ENCODE measurements around the gene NDUFB11.

The NDUFB11 gene

GRCh38 chrX:47144626-47145394 is at the start of gene NDUFB11, which contains the start of gene RBM10:
Gene NDUFB11 (minus strand): TSS chrX:47144702. CDS start chrX:47144679, 23 bp downstream.
Gene RBM10 (plus strand): TSS chrX:47145221. CDS start chrX:47147482, 2,261 bp downstream.
- DNase-seq = peak; percentile 72

DNA sequence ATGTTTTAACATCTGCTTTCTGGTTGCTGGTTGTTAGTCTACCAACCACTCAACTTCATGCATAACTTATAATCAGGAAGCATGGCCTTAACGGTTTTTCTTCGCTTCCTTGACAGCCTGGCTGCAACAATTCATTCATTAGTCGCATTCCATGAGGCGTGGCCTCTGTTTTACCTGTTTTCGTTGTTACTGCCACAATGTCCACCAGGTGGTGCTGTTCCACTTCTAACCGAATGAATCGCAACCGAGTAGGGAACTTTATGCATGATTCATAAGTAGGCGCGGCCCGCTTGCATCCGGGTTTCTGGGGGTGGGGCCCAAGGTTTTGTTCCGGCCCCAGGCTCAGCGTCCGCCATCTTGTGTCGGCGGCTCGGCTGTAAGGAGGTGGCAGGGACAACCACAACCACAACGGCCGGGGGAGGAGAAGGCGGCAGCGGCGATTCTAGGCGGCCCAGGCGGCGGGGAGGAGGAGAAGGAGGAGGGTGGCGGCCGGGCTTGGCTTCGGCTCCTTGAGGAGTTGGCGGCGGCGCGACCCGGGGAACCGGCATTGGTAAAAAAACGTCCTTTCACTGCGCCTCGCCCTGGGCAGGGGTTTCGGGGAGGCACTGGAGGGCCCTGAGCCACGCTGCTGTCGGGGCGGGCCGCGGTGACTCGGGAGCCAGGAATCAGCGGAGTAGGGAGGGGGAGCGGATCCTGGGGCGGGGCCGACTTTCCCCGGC is 49.1 kb upstream of the NDUFB11 start, which contains the start of gene UBA1:
TSS of gene UBA1 (plus strand) at position 355 of the 719 bp plus-strand sequence. CDS start 4,974 bp downstream, outside the sequence.
- peak; percentile 92 for DNase-seq

GRCh38 chrX:47191806-47192401 is 47.4 kb upstream of the NDUFB11 start:
- DNase-seq = no peak

DNA sequence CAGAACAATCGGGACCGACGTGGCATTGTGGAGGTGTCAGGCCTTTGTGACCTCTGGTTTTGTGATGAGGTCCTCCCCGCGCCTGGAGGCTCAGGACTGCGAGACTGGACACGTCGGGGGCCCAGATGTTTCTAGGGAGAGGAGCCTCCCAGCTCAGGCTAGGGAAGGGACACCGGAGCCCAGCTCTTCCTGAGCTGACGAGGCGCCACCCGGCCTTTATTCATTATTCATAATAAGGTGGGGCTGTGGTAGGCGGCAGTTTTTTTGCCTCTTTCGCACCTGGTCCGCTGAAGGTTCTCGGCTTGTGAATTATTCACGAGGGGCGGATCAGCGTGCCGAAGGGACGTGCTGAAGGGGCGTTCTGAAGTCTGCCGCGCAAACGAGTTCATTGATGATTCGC is 46.8 kb upstream of the NDUFB11 start:
- DNase-seq = no peak

DNA sequence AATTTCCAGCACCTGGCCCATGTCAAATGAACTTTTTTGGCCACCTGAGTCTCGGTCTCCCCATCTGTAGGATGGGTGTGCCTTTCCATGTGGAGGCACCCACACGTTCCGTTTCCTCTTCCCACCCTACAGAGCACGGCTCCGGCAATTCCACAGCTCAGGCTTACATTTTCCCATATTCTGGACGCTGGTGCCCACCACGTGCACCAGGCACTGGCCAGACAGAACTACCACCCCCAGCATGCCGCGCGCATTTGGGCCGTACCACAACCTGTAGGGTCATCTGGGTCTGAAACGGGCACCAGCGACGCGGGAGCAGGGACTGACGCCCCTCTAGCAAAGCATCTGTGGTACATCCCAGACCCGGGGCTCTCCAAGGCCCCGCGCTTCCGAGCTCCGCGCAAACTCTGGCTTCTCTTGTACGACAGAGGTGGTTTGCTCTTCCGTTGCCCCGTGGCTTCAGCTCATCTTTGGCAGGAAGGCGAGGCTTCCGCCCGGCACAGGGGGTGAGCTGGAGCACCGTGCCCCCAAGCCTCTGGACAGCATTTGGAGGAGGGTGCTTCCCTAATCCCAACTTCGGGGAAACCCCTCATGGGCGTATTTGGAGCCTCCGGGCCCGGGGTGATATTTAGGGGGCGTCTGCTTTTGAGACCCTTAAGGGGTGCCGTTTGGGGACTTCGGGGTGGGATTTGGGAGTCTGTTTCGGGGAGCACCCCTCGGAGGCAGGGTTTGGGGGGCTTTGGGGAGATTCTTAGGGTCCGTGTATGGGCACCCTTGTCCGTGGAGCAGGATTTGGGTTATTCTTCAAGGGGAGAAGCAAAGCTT is 46.2 kb upstream of the NDUFB11 start:
- peak; percentile 56 for DNase-seq

DNA sequence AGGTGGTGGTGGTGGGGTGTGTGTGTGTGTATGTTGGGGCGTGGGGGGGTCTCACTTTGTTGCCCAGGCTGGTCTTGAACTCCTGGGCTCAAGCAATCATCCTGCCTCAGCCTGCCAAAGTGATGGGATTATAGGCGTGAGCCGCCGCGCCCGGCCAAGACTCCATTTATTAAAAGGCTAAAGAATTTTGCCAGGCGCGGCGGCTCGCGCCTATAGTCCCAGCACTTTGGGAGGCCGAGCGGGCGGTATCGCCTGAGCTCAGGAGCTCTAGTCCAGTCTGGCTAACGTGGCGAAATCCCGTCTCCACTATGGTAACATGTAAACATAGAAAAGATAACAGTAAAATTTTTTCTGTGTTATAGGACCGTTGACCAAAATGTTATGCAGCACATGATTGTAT is 45.4 kb upstream of the NDUFB11 start:
- DNase-seq = no peak

- no peak for DNase-seq
Observed at GRCh38 chrX:47187106-47187677, 42.7 kb upstream of the NDUFB11 start.

DNA sequence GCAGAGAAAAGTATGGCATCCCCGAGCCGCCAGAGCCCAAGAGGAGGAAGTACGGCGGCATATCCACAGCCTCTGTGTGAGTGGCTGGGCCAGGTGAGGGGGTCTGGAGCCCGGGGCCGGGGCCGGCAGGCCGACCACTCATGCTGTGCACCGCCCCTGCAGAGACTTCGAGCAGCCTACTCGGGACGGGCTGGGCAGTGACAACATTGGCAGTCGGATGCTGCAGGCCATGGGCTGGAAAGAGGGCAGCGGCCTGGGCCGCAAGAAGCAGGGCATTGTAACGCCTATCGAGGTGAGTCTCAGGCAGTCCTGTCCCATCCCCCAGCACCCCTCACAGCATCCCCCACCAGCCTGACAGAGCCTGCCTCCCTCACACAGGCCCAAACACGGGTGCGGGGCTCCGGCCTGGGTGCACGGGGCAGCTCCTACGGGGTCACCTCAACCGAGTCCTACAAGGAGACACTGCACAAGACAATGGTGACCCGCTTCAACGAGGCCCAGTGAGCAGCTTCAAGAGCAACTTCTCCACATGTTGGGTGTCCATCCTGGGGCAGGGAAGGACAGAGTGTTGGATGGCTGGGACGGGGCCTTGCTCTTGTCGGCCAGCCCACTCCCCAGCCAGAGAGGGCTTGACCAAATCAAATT is 41.7 kb upstream of the NDUFB11 start:
- DNase-seq = no peak

- DNase-seq = no peak
Observed at GRCh38 chrX:47185241-47185640, 40.7 kb upstream of the NDUFB11 start.

DNA sequence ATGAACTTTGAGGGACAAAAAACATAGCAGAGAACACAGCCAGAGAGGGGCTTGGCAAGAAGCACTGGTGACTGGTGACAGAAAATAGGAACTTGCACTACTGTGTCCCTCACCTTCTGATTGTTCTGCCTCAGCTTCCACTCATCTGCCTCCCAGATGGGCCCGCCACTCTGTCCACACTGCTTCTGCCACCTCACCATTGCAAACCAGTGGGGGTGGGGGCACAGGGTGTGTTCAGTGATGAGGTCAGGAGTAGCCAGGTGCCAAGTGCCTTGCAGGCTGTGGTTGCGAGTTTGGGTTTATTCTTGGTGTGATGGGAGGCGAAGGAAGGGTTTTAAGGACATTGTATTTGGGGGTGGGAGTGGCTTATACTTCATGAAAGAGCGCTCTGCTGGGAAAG is 40.0 kb upstream of the NDUFB11 start:
- DNase-seq = no peak

DNA sequence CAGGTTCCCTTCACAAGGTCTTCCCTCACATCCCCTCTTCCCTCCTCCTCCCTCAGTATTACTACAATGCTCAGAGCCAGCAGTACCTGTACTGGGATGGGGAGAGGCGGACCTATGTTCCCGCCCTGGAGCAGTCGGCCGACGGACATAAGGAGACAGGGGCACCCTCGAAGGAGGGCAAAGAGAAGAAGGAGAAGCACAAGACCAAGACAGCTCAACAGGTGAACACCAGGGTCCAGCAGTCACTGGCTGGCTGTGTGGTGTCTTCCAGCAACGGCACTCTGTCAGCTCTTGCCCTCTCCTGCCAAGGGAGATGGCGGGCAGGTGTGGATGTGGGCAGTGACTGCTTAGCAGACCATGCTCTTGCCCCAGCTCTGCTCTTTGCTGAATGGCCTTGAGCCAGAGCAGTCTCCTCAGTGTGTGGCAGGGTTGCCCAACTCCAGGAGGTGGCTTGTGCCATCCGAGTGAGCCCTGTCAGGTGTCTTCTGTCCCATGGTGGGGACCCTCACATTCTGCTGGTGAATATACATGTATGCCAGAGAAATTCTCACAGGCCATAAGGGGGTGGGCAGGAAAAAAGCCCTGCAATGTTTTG is 37.7 kb upstream of the NDUFB11 start:
- no peak for DNase-seq

DNA sequence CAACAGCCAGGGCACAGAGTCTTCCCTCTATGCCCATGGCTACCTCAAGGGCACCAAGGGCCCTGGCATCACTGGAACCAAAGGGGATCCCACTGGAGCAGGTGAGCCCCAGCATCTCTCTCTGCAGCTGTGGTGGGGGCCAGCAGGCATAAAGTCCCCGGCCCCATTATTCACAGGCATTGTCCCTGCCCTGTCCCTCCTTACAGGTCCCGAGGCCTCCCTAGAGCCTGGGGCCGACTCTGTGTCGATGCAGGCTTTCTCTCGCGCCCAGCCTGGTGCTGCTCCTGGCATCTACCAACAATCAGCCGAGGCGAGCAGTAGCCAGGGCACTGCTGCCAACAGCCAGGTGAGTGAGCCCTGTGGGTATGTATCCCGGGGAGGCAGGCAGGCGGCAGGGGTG is 36.8 kb upstream of the NDUFB11 start:
- DNase-seq = no peak

- no peak for DNase-seq
Observed at GRCh38 chrX:47180346-47180745, 35.8 kb upstream of the NDUFB11 start.

- DNase-seq = no peak
Observed at GRCh38 chrX:47179928-47180255, 35.4 kb upstream of the NDUFB11 start.

DNA sequence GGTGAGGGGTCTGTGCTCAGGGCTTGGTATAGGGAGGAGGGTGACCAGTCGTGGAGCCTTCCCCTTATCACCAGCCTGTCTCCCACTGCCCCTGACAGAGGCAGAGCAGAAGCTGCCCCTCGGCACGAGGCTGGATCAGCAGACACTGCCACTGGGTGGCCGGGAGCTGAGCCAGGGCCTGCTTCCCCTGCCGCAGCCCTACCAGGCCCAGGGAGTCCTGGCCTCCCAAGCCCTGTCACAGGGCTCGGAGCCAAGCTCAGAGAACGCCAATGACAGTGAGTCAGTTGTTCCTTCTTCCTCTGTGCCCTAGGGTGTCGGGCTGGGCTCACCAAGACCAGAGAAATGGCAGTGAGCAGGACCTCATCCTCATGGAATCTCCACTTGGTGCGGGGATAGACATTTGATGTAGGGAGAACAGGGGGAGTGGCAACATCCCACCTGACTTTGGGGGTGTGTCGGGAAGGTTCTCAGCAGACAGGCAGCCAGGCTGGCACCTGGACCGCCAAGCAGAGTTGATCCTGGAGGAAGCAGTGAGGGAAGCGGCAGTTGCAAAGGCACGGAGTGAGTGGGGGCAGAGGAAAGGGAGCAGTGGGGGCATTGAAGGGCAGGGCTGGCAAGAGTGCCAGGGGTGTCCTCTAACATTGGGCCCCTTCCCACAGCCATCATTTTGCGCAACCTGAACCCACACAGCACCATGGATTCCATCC is 34.9 kb upstream of the NDUFB11 start:
- no peak for DNase-seq

GRCh38 chrX:47178337-47178736 is 33.8 kb upstream of the NDUFB11 start:
- no peak for DNase-seq

- DNase-seq = no peak
Observed at GRCh38 chrX:47177079-47177478, 32.6 kb upstream of the NDUFB11 start.

- no peak for DNase-seq
Observed at GRCh38 chrX:47176101-47176740, 31.7 kb upstream of the NDUFB11 start.

DNA sequence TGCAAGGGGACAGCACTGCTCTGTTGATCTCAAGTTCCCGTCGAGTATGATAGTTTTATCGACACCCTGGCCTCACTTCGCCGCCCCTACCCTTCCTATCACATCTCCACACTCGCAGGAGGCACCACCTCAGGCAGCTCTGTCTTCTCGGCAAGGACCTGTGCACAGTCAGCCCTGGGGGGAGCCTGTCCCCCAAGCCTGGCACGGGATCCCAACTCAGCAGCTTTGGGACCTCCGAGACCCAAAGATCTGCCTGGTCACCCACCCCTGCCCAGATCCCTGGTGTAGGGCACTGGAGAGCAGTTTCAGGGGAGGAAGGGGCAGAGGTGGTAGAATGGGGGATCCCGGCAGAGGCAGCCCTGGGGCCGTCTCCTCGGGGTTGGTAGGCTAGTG is 31.1 kb upstream of the NDUFB11 start:
- no peak for DNase-seq

DNA sequence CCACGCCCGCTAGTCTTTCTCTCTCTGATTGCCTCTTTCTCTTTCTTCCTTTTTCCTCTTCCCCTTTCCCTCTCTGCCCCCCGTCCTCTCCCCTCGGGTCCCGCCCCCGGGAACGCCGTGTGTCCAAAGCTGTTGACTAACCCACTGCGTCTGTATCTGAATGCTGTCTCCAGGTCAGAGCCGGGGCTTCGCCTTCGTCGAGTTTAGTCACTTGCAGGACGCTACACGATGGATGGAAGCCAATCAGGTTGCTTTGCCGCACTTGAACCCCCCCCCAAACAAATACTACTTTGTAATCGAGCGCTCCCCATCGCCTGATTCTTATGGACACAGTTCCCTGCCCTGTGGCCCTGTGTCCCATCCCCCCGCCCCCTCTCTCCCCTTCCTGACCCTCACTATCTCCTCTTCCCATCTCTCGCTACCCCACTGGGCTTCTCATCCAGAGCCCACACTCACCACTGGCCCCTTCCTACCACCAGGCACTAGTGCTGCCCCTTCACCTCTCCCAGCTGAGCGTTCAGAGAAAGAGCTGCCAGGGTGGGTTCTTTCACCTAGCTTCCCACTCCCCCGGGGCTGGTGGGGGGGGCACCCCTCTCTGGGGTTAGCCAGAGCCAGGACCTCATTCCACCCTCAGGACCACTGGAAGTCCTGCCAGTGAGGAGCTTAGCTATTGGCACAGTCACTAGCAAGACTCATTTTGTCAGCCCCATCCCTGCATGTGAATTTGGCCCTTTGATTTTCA is 30.5 kb upstream of the NDUFB11 start:
- DNase-seq = no peak

Measured in kidney glomerular epithelial cell (primary cell).